ENCODE results near the gene ARID3A.
"Not testable (repeated sequence)": the region's sequence is repeated elsewhere in the genome, so short reads cannot be mapped to it uniquely, and the experiment has no call there.

Gene ARID3A

DNA sequence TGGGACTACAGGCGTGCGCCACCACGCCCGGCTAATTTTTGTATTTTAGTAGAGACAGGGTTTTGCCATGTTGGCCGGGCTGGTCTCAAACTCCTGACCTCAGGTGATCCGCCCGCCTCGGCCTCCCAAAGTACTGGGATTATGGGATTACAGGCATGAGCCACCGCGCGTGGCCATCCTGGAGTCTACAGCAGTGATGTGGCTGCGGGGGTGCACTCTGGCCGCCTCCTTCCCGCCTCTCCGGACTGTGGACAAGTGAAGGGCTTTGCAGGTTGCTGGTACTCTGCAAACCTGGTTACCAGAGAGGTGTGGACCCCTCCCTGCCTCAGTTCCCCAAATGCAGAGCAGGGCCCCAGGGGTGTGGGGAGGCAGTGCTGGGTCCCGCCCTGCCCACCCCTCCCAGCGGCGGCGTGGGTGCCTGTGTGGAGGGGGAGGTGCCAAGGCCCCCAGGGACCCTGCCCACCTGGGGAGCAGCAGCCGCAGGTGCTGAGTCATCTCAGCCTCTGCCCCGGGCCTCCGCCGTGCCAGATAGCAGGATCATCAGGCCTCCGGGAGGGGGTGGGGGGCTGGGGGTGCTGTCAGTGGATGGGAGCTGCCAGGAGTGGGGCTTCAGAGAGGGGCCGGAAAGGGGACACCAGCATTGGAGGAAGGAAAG is 23.1 kb downstream of the ARID3A start:
- no peak for DNase-seq

DNA sequence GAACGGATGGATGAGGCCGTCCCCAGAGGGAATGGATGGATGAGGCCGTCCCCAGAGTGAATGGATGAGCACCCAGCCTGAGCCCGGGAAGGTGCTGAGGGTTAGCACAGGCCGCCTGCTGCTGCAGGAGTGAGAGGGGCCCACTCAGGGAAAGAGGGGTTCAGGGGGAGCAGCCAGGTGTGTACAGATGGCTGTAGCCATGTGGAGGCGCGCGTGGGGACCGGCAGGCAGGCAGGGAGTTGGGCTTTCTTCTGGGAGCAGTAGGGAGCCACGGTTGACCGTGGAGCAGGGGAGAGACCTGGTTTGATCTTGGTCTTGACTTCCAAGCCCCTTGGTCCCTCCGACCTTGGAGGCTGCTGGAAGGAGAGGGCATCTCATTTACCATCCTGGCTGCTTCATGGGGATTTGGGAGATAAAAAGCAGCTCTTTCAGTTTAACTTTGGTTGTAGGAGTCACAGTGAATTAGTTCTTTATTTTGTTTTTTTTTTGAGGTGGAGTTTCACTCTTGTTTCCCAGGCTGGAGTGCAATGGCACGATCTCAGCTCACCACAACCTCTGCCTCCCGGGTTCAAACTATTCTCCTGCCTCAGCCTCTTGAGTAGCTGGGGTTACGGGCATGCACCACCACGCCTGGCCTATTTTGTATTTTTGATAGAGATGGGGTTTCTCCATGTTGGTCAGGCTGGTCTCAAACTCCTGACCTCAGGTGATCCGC is 24.7 kb downstream of the ARID3A start:
- no peak for DNase-seq

DNA sequence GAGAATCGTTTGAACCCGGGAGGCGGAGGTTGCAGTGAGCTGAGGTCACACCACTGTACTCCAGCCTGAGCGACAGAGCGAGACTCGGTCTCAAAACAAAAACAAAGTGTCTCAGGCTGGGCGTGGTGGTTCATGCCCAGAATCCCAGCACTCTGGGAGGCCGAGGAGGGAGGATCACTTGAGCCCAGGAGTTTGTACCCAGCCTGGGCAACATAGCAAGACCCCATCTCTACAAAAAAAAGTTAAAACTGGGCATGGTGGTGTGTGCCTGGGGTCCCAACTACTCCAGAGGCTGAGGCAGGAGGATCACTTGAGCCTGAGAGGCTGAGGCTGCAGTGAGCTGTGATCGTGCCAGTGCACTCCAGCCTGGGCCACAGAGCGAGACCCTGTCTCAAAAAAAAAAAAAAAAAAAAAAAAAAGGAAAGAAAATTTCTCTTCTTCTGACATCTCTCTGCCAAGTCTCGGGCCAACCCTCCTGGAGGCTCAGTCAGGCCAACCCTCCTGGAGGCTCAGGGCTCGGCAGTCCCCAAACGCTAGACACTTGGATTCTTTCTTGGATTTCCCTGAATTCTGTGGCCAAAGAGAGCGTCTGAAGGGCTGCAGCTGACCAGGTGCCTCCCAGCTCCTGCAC is 26.3 kb downstream of the ARID3A start:
- DNase-seq: no peak

DNA sequence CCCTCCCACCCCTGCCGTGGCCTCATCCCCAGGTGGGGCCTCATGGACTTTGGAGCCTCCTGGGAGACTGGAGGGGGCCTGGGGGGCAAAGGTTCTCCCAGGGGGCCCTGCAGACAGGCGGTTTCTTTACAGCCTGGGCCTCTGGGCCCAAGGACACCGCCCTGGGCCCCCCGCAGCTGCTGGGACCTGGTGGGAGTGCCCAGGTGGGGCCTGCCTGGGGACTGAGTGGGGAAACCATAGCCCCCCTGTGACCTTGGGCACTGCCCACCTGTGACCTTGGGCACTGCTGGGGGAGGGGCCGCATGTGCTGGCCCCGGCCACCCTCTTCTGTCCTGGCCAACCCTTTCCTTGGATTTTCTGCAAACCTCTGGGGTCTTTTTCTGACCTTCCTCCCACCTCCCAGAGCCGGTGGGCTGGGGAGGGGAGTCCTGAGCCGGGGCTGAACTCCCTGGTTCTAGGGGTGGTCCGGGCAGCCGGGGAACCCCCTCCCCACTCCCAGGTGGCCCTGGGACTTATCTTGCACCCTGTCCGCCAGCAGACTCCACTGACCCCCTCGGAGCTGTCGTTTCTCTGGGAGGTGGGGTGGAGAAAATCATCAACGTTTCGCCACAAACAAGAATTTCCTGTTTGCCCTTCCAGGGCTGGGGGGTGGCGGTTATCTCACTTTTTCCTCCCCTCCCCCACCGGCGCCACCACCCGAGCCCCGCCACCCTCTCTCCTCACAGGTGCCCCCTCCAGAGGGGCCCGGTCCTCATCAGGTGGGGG is 27.0 kb downstream of the ARID3A start:
- DNase-seq: no peak

DNA sequence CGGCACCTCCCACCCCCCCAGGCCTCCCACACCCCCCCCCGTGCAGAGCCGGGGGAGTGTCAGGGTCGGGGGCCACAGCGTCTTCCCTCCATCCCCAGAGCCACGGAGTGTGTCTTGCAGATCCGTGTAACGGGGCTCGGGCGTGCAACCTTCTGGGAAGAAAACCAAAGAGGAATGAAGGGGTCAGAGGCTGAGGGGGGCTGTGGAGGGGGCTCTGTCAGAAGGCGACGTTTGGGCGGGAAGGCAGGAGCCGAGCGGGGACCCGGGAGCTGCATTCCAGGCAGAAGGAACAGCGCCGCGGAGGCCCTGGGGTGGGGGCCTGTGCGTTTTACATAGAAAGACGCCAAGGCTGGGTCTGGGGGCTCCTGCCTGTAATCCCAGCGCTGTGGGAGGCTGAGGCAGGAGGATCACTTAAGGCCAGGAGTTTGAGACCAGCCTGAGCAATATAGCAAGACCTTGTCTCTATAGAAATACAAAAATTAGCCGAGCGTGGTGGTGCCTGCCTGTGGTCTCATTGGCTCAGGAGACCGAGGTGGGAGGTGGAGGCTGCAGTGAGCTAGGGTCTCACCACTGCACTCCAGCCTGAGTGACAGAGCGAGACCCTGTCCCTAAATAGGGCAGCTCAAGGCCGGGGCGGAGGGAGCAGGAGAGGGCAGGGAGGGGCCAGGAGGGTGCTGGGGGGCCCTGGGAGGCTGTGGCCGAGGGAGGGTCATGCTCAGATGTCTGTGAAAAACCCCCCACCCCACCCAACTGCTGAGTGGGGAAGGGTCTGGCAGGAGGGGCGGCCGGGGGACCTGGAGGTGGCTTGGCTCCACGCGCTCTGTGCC is 27.8 kb downstream of the ARID3A start:
- no peak for DNase-seq

DNA sequence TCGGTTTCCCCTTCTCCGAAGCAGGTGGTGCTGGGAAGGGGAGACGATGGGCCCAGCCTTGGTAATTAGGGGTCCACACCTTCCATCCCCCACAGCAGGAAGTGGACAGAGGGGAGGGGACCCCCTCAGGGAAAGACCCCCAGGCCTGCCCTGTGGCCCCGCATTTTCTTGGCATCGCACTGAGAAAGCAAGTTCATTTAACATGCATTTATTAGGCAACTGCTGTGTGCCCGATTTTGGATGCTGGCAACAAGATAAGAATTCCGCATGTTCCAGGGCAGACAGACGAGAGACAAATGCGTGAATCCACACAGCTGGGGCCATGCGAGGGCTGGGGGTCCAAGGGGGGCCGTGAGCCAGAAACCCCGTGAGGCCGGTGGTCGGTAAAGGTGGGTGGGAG is 28.4 kb downstream of the ARID3A start:
- no peak for DNase-seq

DNA sequence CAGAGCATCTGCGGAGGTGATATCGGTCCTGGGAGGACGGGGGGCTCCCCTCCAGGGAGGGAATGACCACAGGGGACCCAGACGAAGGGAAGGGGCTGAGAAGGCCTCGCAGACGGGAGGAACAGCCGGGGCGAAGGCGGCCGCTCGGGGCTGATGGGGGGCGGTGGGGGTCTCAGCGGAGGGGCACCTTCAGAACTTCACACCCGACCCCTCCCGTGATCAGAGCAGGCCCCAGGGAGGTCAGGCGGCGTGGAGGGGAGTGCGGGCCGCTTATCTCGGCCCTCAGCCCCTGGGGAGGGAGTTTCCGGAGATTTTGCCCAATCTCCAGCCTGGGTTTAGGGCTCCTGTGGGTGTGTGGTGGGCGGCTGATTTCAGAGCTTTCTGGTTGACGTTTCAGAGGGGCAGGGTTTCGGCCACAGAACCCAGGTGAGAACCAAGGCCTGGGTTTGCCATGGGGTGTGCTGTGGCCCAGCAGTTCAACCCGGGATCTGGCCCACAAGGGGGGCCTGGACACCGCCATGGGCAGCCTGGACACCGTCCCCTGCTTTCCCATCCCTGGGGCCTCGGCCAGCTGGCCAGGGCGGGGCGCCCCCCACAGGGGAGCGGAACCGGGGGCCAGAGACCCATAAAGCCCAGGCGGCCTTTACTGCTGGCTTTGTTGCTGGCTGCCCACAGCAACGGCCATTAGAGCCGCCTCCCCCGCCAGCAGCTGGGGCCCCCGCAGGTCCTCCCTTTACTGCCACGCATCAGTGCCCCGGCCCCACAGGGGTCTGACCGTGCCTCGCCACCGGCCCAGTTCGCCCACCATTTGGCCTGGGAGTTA is 29.0 kb downstream of the ARID3A start:
- no peak for DNase-seq

DNA sequence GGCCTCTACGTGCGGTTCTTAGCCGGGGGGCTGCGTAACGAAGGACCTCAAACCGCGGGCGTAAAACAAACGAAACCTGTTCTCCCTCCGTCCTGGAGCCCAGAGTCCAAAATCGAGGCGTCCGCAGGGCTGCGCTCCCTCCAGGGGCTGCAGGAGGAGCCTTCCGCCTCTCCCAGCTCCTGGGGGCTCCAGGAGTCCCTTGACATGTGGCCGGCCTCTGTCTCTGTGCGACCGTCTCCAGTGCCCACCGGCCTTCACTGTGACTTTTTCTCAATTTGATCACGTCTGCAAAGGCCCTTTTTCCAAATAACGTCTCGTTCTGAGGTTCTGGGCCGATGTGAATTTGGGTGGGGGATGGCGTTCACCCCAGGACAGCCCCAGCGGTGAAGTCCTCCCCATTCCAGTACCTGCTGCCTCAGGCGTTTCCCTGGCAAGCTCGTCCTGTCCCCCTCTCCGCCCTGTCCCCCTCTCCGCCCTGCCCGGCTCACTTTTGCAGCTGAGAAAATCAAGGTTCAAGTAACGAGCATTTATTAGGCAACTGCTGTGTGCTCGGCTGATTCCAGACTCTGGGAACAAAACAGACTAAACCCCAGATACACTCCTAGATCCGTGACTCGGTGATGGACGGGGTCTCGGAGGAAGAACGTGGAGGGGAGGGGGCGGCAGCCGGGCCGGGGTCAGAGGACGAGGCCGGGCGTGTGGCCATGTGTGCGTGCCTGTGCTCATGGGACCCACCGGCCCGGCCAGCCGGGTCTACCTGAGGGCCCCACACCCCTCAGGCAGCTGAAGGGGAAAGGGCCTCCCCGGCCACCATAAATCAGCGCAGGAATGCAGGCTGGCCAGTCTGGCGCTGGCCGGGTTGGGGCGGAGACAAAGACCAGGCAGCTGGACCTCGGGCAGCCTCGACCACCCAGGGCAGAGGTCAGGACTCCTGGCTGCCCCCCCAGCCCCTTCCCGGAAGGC is 30.2 kb downstream of the ARID3A start:
- no peak for DNase-seq

DNA sequence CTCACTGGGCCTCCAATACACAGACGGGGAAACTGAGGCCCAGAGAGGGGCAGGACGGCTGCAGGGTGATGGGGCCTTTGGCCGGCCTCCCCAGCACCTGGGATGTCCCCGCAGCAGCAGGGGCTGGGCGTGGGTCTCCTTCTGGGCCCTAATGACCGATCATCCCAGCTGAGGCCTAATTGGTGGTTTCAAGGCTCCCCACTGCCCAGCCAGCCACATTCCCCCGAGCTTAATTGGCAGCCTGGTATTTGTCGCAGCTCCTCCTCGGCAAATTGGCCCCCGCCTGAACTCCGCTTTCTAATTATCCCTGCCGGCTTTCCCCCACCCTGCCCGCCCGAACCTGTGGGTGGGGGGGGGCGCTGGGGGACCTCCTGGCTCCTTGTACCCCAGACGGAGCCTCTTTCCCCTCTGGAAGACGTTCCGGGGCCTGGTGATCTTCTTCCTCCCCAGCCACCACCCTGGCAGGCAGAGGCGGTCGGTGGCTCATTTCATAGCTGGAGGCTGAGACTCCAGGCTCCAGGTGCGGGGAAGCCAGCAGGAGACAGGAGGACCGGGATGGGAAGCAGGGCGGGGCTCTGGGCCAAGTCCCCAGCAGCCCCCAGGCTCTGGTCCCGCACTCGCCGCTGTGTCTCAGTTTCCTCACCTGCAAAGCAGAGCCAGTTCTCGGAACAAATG is 31.1 kb downstream of the ARID3A start:
- DNase-seq: no peak

DNA sequence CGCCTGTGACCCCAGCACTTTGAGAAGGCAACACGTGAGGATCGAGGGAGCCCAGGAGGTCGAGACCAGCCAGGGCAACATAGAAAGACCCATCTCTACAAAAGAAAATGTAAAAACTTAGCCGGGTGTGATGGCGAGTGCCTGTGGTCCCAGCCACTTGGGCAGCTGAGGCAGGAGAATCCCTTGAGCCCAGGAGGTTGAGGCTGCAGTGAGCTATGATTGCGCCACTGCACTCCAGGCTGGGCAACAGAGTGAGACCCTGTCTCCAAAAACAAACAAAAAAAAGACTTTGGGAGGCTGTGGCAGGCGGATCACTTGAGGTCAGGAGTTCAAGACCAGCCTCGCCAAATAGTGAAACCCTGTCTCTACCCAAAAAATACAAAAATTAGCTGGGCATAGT is 31.7 kb downstream of the ARID3A start:
- not testable (repeated sequence) for DNase-seq

DNA sequence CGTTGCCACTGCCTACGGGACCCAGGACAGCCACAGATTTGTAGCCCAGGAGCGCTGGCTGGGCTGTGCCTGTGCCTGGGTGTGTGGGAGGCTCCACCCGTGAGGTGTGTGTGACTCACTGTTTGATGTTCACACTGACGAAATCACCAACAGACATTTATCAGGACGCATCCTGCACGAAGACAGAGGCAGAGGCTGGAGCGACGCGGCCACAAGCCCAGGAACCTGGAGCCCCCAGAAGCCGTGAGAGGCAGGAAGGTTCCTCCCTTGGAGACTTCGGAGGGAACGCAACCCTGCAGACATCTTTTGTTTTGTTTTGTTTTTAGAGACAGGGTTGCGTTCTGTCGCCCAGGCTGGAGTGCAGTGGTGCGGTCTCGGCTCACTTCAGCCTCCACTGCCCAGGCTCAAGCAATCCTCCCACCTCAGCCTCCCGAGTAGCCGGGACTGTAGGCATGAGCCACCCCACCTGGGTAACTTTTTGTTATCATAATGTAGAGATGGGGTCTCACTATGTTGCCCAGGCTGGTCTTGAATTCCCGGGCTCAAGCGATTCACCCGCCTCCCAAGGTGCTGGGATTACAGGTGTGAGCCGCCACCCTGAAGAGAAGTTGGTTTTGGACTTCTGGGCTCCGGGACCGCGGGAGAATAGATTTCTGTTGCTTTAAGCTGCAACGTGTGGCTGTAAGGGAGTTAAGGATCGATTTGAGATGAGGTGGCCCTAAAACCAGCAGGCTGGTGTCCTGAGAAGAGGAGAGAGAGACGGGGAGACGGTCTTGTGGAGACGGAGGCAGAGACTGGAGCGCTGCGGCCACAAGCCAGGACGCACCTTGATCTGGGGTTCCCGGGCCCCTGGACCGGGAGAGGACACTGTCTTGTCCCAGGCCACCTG is 33.4 kb downstream of the ARID3A start:
- no peak for DNase-seq

DNA sequence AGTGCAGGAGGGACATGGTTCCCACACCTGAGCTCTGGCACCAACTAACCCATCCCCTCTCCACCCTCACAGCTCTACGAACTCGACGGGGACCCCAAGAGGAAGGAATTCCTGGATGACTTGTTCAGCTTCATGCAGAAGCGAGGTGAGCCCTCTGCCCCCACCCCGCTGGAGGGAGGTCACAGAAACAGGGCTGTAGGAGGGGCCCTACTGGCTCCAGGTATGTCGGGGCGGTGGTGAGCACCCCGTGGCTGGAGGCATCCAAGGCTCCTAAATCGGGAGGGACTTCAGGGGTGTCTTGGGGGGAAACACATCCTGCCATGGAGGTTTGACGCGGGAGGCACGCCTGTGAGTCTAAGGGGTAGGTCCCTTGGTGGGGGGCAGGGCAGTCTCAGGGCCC is 34.2 kb downstream of the ARID3A start:
- no peak for DNase-seq

DNA sequence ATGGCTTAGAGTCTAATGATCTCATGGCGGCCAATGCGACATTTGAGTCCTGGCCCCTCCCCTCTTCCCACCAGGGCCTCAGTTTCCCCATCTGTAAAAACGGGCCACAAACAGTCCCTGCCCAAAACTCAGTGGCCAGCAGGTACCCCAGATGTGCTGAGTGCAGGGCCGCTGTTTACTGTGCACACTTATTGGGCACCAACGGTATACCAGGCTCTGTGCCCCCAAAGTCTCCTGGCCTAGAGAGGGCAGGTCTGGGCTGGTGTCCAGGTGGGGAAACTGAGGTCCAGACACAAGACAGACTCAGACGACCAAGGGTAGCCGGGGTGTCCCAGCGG is 34.7 kb downstream of the ARID3A start:
- DNase-seq: no peak

DNA sequence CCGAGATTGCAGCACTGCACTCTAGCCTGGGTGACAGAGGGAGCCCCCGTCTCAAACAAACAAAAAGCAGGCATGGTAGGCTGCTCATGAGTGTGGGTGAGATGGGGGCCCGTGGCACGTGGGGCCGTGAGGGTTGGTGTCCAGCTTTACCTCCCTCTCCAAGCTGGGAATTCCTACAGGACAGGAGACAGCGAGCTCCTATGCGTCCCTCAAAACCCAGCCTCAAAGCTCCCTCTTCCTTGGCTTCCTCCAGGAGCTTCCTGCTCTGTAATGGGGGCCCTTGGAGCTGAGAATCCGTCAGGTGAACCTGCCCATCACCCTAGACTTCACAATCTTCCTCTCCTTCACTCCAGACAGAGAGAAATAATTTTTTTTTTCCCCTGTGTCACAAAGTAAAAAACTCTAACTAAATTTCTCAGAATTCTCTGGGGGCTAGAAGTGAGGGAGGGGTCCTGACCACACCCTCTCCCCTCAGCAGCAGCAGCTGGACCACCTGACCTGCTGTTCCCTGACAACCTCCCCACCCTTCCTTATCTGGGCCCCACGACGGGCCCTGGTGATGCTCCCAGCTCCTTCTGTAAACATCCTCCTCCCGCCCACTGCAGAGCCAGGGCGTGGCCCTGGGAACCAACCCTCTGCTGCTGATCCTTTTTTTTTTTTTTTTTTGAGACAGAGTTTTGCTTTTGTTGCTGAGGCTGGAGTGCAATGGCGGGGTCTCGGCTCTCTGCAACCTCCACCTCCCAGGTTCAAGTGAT is 36.2 kb downstream of the ARID3A start:
- no peak for DNase-seq

DNA sequence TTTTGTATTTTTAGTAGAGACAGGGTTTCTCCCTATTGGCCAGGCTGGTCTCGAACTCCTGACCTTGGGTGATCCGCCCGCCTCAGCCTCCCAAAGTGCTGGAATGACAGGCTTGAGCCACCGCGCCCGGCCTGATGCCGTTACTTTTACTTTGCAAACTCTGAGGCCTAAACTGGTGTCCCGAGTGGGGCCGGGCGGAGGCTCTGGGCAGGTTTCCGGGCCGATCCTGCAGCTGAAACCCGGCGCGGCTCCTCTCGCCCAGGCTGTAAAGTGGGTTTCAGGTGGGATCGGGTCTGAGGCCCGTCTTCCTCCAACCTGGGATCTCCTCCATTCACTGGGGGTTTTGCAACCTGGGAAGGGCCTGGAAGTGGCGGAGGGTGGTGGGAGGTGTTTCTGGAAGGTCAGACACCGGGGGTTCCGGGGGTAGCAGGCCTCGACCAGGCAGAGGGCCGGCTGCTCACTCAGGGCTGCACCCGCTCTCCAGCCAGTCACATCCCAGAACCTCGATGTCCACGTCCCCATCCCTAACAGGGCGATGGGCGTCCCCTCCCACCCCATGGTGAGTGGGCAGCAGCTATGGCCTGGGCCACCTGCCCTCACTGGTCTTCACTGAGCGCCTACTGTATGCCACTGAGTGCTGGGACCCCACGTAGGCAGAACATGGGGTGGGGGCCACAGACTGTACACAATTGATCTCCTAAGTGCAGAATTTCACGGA is 37.0 kb downstream of the ARID3A start:
- no peak for DNase-seq

DNA sequence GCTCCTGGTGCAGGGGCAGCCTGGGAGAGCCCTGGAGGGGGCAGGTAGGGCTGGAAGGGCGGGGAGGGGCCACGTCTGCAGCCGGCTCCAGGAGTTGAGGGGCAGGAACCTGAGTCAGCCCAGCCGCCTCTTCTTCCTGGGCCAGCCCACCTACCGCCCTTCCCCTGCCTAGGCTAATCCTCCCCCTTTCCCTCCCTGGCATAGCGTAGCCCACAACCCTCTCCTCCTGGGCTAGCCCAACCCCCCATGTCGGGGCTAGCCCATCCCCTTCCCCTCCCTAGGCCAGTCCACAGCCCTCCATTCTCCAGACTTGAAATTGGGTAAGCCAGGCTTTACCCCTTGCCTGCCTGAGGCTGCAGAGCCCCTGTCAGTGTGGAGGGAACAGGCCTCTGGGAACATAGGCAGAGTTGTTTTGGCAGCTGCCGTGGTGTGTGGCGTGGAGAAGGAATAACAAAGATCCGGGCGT is 37.7 kb downstream of the ARID3A start:
- DNase-seq: no peak

DNA sequence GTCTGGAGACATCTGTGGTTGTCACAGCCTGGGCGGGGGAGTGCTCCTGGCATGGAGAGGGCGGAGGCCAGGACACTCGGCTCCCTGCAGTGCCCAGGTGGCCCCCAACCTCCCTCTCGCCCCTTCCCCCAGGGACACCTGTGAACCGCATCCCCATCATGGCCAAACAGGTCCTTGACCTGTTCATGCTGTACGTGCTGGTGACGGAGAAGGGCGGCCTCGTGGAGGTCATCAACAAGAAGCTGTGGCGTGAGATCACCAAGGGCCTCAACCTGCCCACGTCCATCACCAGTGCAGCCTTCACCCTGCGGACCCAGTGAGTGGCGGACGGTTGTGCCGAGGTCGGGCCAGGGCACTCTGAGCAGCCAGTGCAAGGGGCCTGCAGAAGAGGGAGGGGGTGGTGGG is 38.3 kb downstream of the ARID3A start:
- DNase-seq: no peak
